ENCODE data around the gene WDR73.

WDR73 gene

GRCh38 chr15:84658080-84658787, 4.2 kb upstream of the WDR73 start, which contains the start of gene NMB:
Gene NMB (minus strand): TSS chr15:84658199. CDS start chr15:84658152, 47 bp downstream.
- in situ Hi-C loops (cut with MboI; ENCODE audit: low pct_unique_long_range_greater_than_20kb, low sequenced_read_pairs, unreplicated experiment): no loop called here
- peak; percentile 33 for TF ChIP-seq CTCF (IDR thresholded peaks at IDR 0.05; ENCODE audit: extremely low read depth, insufficient read depth, missing control alignments)
- peak; percentile 88 for DNase-seq (ENCODE audit: low spot score)

GRCh38 chr15:84657748-84658079, 3.6 kb upstream of the WDR73 start:
- in situ Hi-C loops (cut with MboI; ENCODE audit: low pct_unique_long_range_greater_than_20kb, low sequenced_read_pairs, unreplicated experiment): no loop called here
- DNase-seq (ENCODE audit: low spot score): no peak
- TF ChIP-seq CTCF (IDR thresholded peaks at IDR 0.05; ENCODE audit: extremely low read depth, insufficient read depth, missing control alignments): no peak

DNA sequence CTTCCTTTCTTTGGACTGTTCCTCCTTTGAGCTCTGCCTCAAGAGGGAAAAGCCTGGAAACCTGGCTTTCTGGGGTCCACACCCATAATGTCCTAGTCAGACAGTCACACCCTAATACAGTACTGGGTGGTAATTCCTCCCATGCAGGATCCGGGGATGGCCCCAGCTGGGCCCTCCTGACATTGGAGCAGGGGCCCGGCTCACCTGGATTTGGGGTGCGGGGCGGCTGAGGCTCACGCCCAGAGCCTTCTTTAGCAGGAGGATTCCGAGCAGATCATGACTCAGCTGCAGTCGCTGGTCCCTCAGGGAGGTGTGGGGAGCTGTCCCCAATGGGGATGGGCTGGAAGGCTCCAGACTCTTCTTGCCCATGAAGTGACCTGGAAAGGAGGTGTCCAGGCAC, 2.9 kb upstream of the WDR73 start:
- in situ Hi-C loops (cut with MboI; ENCODE audit: low pct_unique_long_range_greater_than_20kb, low sequenced_read_pairs, unreplicated experiment): no loop called here

DNA sequence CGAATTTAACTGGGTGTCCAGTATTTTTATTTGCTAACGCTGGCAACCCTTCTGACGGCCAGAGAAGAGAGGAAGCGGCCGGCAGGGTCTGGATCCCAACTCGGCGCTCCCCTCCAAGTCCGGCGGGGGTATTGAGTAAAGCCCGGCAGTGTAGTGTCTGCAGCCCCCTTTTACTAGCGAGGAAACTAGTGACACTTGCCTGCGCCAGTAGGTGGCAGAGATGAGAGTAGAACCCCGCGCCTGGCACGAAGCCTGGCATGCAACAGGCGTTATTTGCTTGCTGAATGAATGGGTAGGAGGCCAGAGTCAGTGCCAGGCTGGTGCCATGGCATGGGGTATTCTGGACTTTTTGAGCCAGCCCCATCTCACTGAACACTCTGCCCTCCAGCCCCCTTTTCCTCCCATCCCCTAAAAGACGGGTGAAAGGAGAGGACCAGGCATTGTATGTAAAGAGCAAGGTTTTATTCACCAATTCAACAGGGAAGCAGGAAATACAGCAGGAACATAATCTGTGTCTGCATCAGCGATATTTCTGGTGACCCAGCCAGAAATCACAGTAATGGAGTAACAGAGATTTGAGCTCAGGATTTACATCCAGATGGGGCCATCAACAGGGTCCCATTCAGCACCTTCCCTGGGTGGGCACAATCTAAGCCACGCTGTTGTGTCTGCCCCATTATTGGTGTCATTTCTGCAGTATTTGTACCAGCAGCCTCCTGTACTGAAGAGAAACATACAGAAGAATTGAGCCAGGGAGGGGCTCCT, 788 bp upstream of the WDR73 start:
- in situ Hi-C loops (cut with MboI; ENCODE audit: low pct_unique_long_range_greater_than_20kb, low sequenced_read_pairs, unreplicated experiment): no loop called here
- DNase-seq (ENCODE audit: low spot score): peak; percentile 75
- TF ChIP-seq CTCF (IDR thresholded peaks at IDR 0.05; ENCODE audit: extremely low read depth, insufficient read depth, missing control alignments): peak; percentile 77

More for the DNA sequence above, 2.9 kb upstream of the WDR73 start:
- no peak for DNase-seq (ENCODE audit: low spot score)
- no peak for TF ChIP-seq CTCF (IDR thresholded peaks at IDR 0.05; ENCODE audit: extremely low read depth, insufficient read depth, missing control alignments)

DNA sequence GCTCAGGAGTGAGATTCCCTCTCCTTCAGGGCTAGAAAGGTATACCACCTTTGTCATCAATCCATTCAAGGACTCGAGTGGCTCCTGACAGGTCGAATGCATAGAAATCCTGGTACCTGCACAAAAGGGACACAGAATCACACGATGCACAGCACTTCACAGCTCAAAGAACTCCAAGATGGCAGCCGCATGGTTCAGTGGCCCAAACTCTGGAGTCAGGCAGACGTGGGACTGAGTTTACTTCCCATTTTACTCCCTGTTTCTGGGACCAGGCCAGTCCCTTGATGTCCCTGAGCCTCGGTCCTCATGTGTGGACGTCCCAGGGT, 536 bp downstream of the WDR73 start:
- TF ChIP-seq CTCF (IDR thresholded peaks at IDR 0.05; ENCODE audit: extremely low read depth, insufficient read depth, missing control alignments): no peak
- DNase-seq (ENCODE audit: low spot score): no peak
- in situ Hi-C loops (cut with MboI; ENCODE audit: low pct_unique_long_range_greater_than_20kb, low sequenced_read_pairs, unreplicated experiment): no loop called here

- TF ChIP-seq CTCF (IDR thresholded peaks at IDR 0.05; ENCODE audit: extremely low read depth, insufficient read depth, missing control alignments): no peak
- DNase-seq (ENCODE audit: low spot score): no peak
- in situ Hi-C loops (cut with MboI; ENCODE audit: low pct_unique_long_range_greater_than_20kb, low sequenced_read_pairs, unreplicated experiment): no loop called here
Measured at GRCh38 chr15:84649706-84650105, 4.4 kb downstream of the WDR73 start.

Data from GM13977 (cell line).